ENCODE data around the gene SPOCK2. TPM values are rescaled to one million over a fixed set of nuclear protein-coding genes. Genes with fewer than 3 reads are reported as not detected.

The SPOCK2 gene
- total and polyA plus RNA-seq, 2 donors (not counting 3 experiments of a cell fraction or from before 2014, with no cell fraction given): 0.40 to 1.1 TPM

DNA sequence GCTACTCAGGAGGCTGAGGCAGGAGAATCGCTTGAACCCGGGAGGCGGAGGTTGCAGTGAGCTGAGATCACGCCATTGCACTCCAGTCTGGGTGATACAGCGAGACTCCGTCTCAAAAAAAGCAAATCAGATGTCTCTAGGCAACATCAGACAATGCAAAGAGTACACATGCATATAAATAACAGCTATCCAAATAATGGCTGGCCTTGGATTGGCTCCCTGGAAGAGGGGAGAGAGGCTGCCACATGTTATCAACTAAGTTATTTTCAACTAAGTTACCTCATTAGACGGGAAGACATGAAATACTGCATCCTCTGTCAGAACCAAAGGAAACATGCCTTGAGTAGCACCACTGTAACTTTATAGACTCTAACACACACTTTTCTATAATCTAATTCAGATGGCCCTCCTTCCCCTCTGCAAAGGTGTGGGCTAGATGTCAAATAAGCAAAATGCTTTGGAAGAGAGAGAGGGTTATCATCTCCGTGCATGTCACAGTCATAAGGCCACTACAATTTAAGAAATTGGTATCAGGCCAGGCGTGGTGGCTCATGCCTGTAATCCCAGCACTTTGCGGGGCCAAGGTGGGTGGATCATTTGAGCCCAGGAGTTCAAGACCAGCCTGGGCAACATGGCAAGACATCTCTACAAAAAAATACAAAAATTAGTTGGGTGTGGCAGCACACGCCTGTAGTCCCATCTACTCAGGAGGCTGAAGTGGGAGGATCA, 22.5 kb upstream of the SPOCK2 start:
- H3K9me1 ChIP-seq (replicated peaks; ENCODE audit: control insufficient read depth, extremely low read depth, insufficient read depth, low read length): no peaks in the 10 kb centered on the region
- H3K4me2 ChIP-seq (ENCODE audit: insufficient read depth, low read length): no peak overlapping the region
- no peak overlapping the region for H3K4me3 ChIP-seq (replicated peaks in 1 of 3; ENCODE audit: insufficient read depth in 1 of 3, low read depth in 1 of 3, low read length in 3 of 3)
- no peaks in the 10 kb centered on the region for H3K36me3 ChIP-seq (ENCODE audit: control insufficient read depth in 2 of 2, extremely low read depth in 1 of 2, insufficient read depth in 2 of 2, low read length in 2 of 2)
- no peak overlapping the region for H3K27ac ChIP-seq (ENCODE audit: insufficient read depth, low read depth, low read length)
- POLR2A ChIA-PET: no interaction called here
- CTCF ChIA-PET: no interaction called here
- no peak overlapping the region for H2AFZ ChIP-seq (ENCODE audit: low read depth, low read length)
- H3K4me1 ChIP-seq (ENCODE audit: control insufficient read depth, extremely low read depth, insufficient read depth, low read length): no peaks in the 10 kb centered on the region
- dilution Hi-C loops (cut with MboI; ENCODE audit: extremely low pct_ligation_motif_present, low sequenced_read_pairs): no loop called here
- FAIRE-seq (no peak), DNase-seq (ENCODE audit: low read depth, low spot score) (no peak)
- intact Hi-C loops (cut with micrococcal nuclease): no loop called here
- no peaks in the 10 kb centered on the region for H3K9me3 ChIP-seq (replicated peaks; ENCODE audit: control insufficient read depth, insufficient read depth, low read length)
- H3K9ac ChIP-seq (replicated peaks; ENCODE audit: extremely low read depth, insufficient read depth, low read length): no peak overlapping the region
- H3K79me2 ChIP-seq (ENCODE audit: control insufficient read depth, insufficient read depth, low read length): no peaks in the 10 kb centered on the region
- TF ChIP-seq CTCF (IDR thresholded peaks at IDR 0.05; ENCODE audit: extremely low read depth in 1 of 2, insufficient read depth in 1 of 2, low read depth in 1 of 2, low read length in 2 of 2) (no peak), POLR2AphosphoS5 (IDR thresholded peaks at IDR 0.05; ENCODE audit: insufficient read depth, low read depth, low read length) (no peak), JUN (IDR thresholded peaks at IDR 0.05; ENCODE audit: borderline replicate concordance, insufficient read depth, insufficient read length, low read depth) (no peak), POLR2A (IDR thresholded peaks at IDR 0.05; ENCODE audit: low read depth, low read length) (no peak)
- no peaks in the 10 kb centered on the region for H3K27me3 ChIP-seq (ENCODE audit: control insufficient read depth in 2 of 2, insufficient read depth in 2 of 2, low read length in 2 of 2)
- no peaks in the 10 kb centered on the region for H4K20me1 ChIP-seq (replicated peaks; ENCODE audit: control insufficient read depth, extremely low read depth, insufficient read depth, low read length)
- no TSS peak for BruUV-seq (replicated peaks)

GRCh38 chr10:72109636-72110157, 21.3 kb upstream of the SPOCK2 start:
- no TSS peak for BruUV-seq (replicated peaks)
- Histone ChIP-seq H2AFZ (ENCODE audit: low read depth, low read length) (no peak overlapping the region), H3K36me3 (ENCODE audit: control insufficient read depth in 2 of 2, extremely low read depth in 1 of 2, insufficient read depth in 2 of 2, low read length in 2 of 2) (peaks cover 0 to 2% of the 10 kb centered on the region in 2 experiments), H3K9ac (replicated peaks; ENCODE audit: extremely low read depth, insufficient read depth, low read length) (no peak overlapping the region), H3K9me1 (replicated peaks; ENCODE audit: control insufficient read depth, extremely low read depth, insufficient read depth, low read length) (no peaks in the 10 kb centered on the region), H3K4me3 (replicated peaks in 1 of 3; ENCODE audit: insufficient read depth in 1 of 3, low read depth in 1 of 3, low read length in 3 of 3) (no peak overlapping the region), H3K9me3 (replicated peaks; ENCODE audit: control insufficient read depth, insufficient read depth, low read length) (no peaks in the 10 kb centered on the region), H3K27ac (ENCODE audit: insufficient read depth, low read depth, low read length) (no peak overlapping the region), H3K79me2 (ENCODE audit: control insufficient read depth, insufficient read depth, low read length) (no peaks in the 10 kb centered on the region), H3K4me2 (ENCODE audit: insufficient read depth, low read length) (no peak overlapping the region), H3K27me3 (ENCODE audit: control insufficient read depth in 2 of 2, insufficient read depth in 2 of 2, low read length in 2 of 2) (no peaks in the 10 kb centered on the region), H4K20me1 (replicated peaks; ENCODE audit: control insufficient read depth, extremely low read depth, insufficient read depth, low read length) (no peaks in the 10 kb centered on the region), H3K4me1 (ENCODE audit: control insufficient read depth, extremely low read depth, insufficient read depth, low read length) (no peaks in the 10 kb centered on the region)
- CTCF ChIA-PET: no interaction called here
- FAIRE-seq (no peak), DNase-seq (ENCODE audit: low read depth, low spot score) (no peak)
- POLR2A ChIA-PET: no interaction called here
- dilution Hi-C loops (cut with MboI; ENCODE audit: extremely low pct_ligation_motif_present, low sequenced_read_pairs): no loop called here
- intact Hi-C loops (cut with micrococcal nuclease): no loop called here
- TF ChIP-seq GATA2 (IDR thresholded peaks at IDR 0.05; ENCODE audit: insufficient read depth, insufficient read length, low read depth, low read length) (no peak), JUN (IDR thresholded peaks at IDR 0.05; ENCODE audit: borderline replicate concordance, insufficient read depth, insufficient read length, low read depth) (no peak), POLR2A (IDR thresholded peaks at IDR 0.05; ENCODE audit: low read depth, low read length) (no peak), CTCF (IDR thresholded peaks at IDR 0.05; ENCODE audit: extremely low read depth in 1 of 2, insufficient read depth in 1 of 2, low read depth in 1 of 2, low read length in 2 of 2) (no peak), MAX (IDR thresholded peaks at IDR 0.05; ENCODE audit: insufficient read depth, insufficient read length) (no peak), MYC (IDR thresholded peaks at IDR 0.05; ENCODE audit: low read depth, low read length) (no peak), EZH2 (IDR thresholded peaks at IDR 0.05; ENCODE audit: borderline replicate concordance, low read depth, low read length, severe bottlenecking) (no peak), POLR2AphosphoS5 (IDR thresholded peaks at IDR 0.05; ENCODE audit: insufficient read depth, low read depth, low read length) (no peak), FOS (IDR thresholded peaks at IDR 0.05; ENCODE audit: borderline replicate concordance, insufficient read depth, low read length) (no peak)
